Panc1 (cell line): Measurements from ENCODE around the gene DOP1A.

Experiments
- POLR2AphosphoS5 ChIP-seq: IDR thresholded peaks from 2 replicates; pipeline ENCODE4 v1.6.1; 2012; ENCODE audit warnings: mild to moderate bottlenecking, low read depth, low read length, moderate library complexity
- SIN3A ChIP-seq: IDR thresholded peaks from 2 replicates; pipeline ENCODE4 v1.6.1; 2012; ENCODE audit warnings: low read depth, mild to moderate bottlenecking, low read length, moderate library complexity, borderline replicate concordance; ENCODE audit not compliant: insufficient read depth
- TCF7L2 ChIP-seq: IDR thresholded peaks from 2 replicates; pipeline ENCODE4 v1.6.1; 2011; ENCODE audit warnings: mild to moderate bottlenecking, low read depth, low read length, inconsistent platforms
- TF ChIP-seq, protein P1 (sequence below): fragments of 450-650 bp; IDR thresholded peaks from 2 replicates; pipeline ENCODE4 v1.5.1; 2017; ENCODE audit warnings: mild to moderate bottlenecking
- TF ChIP-seq, protein P2 (sequence below), 2 experiments: IDR thresholded peaks; 2 replicates each; pipeline ENCODE4 v1.6.1; 2011 to 2012; ENCODE audit warnings: low read depth in 2 of 2, control low read depth in 1 of 2, low read length in 1 of 2, mild to moderate bottlenecking in 1 of 2, moderate library complexity in 1 of 2; ENCODE audit not compliant: insufficient read depth in 1 of 2

DNA sequence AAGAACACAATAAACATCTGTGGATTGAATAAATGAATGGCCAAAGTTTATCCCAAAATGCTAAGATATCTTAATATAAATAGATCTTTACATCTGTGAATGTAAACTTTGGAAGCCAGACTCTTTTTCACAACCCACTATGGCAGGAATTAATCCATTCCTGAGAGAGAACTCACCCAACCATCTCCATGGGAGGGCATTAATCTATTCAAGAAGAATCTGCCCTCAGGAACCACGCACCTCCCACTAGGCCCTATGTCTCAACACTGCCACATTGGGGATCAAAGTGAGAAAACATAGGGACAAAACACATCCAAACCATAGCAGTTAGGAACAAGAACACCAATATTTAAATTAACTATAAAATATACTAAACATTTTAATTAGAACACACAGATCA, 5.2 kb upstream of the DOP1A start:
- no peak for TF ChIP-seq TCF7L2
- TF ChIP-seq, protein P1, sequence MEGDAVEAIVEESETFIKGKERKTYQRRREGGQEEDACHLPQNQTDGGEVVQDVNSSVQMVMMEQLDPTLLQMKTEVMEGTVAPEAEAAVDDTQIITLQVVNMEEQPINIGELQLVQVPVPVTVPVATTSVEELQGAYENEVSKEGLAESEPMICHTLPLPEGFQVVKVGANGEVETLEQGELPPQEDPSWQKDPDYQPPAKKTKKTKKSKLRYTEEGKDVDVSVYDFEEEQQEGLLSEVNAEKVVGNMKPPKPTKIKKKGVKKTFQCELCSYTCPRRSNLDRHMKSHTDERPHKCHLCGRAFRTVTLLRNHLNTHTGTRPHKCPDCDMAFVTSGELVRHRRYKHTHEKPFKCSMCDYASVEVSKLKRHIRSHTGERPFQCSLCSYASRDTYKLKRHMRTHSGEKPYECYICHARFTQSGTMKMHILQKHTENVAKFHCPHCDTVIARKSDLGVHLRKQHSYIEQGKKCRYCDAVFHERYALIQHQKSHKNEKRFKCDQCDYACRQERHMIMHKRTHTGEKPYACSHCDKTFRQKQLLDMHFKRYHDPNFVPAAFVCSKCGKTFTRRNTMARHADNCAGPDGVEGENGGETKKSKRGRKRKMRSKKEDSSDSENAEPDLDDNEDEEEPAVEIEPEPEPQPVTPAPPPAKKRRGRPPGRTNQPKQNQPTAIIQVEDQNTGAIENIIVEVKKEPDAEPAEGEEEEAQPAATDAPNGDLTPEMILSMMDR = no peak
- no peak for TF ChIP-seq SIN3A
- TF ChIP-seq POLR2AphosphoS5 = no peak
- TF ChIP-seq, protein P2, sequence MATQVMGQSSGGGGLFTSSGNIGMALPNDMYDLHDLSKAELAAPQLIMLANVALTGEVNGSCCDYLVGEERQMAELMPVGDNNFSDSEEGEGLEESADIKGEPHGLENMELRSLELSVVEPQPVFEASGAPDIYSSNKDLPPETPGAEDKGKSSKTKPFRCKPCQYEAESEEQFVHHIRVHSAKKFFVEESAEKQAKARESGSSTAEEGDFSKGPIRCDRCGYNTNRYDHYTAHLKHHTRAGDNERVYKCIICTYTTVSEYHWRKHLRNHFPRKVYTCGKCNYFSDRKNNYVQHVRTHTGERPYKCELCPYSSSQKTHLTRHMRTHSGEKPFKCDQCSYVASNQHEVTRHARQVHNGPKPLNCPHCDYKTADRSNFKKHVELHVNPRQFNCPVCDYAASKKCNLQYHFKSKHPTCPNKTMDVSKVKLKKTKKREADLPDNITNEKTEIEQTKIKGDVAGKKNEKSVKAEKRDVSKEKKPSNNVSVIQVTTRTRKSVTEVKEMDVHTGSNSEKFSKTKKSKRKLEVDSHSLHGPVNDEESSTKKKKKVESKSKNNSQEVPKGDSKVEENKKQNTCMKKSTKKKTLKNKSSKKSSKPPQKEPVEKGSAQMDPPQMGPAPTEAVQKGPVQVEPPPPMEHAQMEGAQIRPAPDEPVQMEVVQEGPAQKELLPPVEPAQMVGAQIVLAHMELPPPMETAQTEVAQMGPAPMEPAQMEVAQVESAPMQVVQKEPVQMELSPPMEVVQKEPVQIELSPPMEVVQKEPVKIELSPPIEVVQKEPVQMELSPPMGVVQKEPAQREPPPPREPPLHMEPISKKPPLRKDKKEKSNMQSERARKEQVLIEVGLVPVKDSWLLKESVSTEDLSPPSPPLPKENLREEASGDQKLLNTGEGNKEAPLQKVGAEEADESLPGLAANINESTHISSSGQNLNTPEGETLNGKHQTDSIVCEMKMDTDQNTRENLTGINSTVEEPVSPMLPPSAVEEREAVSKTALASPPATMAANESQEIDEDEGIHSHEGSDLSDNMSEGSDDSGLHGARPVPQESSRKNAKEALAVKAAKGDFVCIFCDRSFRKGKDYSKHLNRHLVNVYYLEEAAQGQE (IDR thresholded peaks at IDR 0.05; ENCODE audit: insufficient read depth in 1 of 2, low read depth in 2 of 2, low read length in 1 of 2) = no peak
